Skeletal muscle satellite cell (primary cell): ENCODE results near the gene CDH1. TPM values are rescaled to one million over a fixed set of nuclear protein-coding genes. Genes with fewer than 3 reads are reported as not detected.

Experiments used
- H3K27me3 ChIP-seq: 2 replicates; pipeline ENCODE4 v1.7.0; 2013; ENCODE audit warnings: low read length; ENCODE audit not compliant: control insufficient read depth, insufficient read depth
- H3K36me3 ChIP-seq: 2 replicates; pipeline ENCODE4 v1.7.0; 2013; ENCODE audit warnings: mild to moderate bottlenecking, control low read depth, low read length; ENCODE audit not compliant: insufficient read depth
- H3K4me1 ChIP-seq: 2 replicates; pipeline ENCODE4 v1.7.0; 2013; ENCODE audit warnings: low read length; ENCODE audit not compliant: control insufficient read depth, insufficient read depth
- H3K4me2 ChIP-seq: 2 replicates; pipeline ENCODE4 v1.7.0; 2013; ENCODE audit warnings: mild to moderate bottlenecking, low read length
- H3K4me3 ChIP-seq: 2 replicates; pipeline ENCODE4 v1.7.0; 2013; ENCODE audit warnings: low read length
- H3K9ac ChIP-seq: 2 replicates; pipeline ENCODE4 v1.7.0; 2013; ENCODE audit warnings: mild to moderate bottlenecking, low read depth, low read length, moderate library complexity
- H3K9me3 ChIP-seq: replicated peaks from 2 replicates; pipeline ENCODE4 v1.7.0; 2013; ENCODE audit warnings: mild to moderate bottlenecking, control low read depth, low read length
- small RNA-seq: library from RNA; depleted of rRNA; stranded (forward); fragments of <200 nt; gene quantifications from one replicate; pipeline ENCODE3, GENCODE V24; 2012

Gene CDH1

DNA sequence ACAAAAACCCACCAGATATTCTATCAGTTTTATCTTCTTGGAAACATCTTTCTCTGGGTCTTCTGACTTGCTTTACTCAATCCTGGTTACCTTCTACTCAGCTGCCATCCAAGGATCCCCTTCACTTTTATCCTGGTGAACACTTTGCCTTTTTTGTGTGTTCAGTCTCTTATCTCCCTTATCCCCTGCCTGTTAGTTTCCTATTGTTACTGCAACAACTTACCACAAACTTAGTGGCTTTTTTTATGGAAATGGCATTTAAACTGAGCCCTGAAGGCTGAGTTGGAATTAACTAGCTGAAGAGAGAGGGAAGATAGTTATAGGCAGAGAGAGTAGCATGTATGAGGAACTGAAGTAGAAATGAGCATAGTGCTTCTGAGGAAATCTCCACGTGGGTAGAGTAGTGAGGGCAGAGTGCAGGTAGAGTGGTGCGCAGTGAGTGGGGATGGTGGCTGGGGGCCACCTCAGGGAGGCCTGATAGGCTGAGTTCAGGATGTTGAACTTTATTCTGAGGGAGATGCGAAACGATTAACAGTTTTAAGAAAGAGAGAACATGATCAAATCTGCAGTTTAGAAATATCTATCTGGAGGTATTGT lies 132.5 kb downstream of the CDH1 start:
- H3K36me3 ChIP-seq: peaks cover 4% of the 10 kb centered on the region
- no peaks in the 10 kb centered on the region for H3K4me1 ChIP-seq
- H3K9ac ChIP-seq: no peak overlapping the region
- H3K9me3 ChIP-seq: no peaks in the 10 kb centered on the region
- no peak overlapping the region for H3K4me3 ChIP-seq
- H3K4me2 ChIP-seq: no peak overlapping the region
- no peaks in the 10 kb centered on the region for H3K27me3 ChIP-seq

DNA sequence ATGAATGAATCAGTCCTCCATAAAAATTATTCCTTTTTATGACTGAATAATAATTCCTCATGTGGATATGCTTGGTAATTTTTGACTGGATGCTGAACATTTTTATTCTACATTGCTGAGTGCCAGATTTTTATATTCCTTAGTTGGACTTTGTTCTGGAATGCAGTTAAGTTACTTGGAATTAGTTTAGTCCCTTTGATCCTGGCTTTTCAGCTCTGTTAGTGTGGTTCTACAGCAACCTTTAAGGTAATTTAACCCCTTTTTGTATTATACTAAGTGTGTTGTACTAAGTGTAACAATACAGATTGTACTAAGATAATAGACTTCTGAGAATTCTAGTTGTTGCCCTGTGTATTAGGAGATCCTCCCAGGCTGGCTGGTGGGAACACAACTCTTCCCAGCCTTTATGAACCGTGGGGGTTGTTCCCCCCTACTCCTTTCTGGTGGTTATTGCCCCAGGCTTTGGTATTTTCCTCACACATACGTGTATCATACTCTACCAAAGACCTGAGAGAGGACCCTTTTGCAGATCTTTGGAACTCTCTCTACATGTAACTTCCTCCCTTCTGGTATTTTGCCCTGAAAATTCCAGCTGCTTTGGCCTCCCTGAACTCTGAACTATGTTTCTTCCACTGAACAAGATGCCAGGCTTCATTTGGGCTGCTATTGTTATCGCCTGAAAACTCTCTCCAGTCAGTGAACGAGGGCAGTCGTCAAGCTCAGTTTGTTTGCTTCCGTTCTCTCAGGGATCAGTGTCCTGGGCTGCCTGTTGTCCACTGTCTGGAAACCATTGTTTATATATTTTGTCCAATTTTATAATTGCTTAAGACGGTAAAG lies 136.8 kb downstream of the CDH1 start:
- Histone ChIP-seq H3K36me3 (peaks cover 10% of the 10 kb centered on the region), H3K9ac (no peak overlapping the region), H3K9me3 (no peaks in the 10 kb centered on the region), H3K4me1 (no peaks in the 10 kb centered on the region), H3K4me3 (no peak overlapping the region), H3K4me2 (no peak overlapping the region), H3K27me3 (no peaks in the 10 kb centered on the region)

- no peaks in the 10 kb centered on the region for H3K4me1 ChIP-seq
- no peak overlapping the region for H3K4me3 ChIP-seq
Measured at GRCh38 chr16:68875871-68876270, 138.8 kb downstream of the CDH1 start.

GRCh38 chr16:68883685-68884084 lies 146.6 kb downstream of the CDH1 start:
- Histone ChIP-seq H3K4me3 (no peak overlapping the region), H3K27me3 (no peaks in the 10 kb centered on the region), H3K9me3 (no peaks in the 10 kb centered on the region), H3K9ac (no peak overlapping the region), H3K4me1 (no peaks in the 10 kb centered on the region), H3K4me2 (no peak overlapping the region), H3K36me3 (peaks cover 5% of the 10 kb centered on the region)

More at GRCh38 chr16:68875871-68876270, 138.8 kb downstream of the CDH1 start:
- no peak overlapping the region for H3K4me2 ChIP-seq
- H3K9me3 ChIP-seq: no peaks in the 10 kb centered on the region
- no peak overlapping the region for H3K9ac ChIP-seq
- peaks cover 10% of the 10 kb centered on the region for H3K36me3 ChIP-seq
- no peaks in the 10 kb centered on the region for H3K27me3 ChIP-seq

GRCh38 chr16:68884401-68884800 lies 147.3 kb downstream of the CDH1 start:
- no peak overlapping the region for H3K4me2 ChIP-seq
- no peaks in the 10 kb centered on the region for H3K4me1 ChIP-seq
- H3K27me3 ChIP-seq: no peaks in the 10 kb centered on the region
- H3K9ac ChIP-seq: no peak overlapping the region
- H3K4me3 ChIP-seq: no peak overlapping the region
- H3K9me3 ChIP-seq: no peaks in the 10 kb centered on the region
- peaks cover 5% of the 10 kb centered on the region for H3K36me3 ChIP-seq

Small RNAs within 50 kb of the gene (small RNA-seq; reads per million reads assigned to genes)
- gene RNA5SP429: not detected
